Endometrium (tissue), 2 donors: Measurements from ENCODE around the gene C2orf81.
"Not testable (repeated sequence)": the region's sequence is repeated elsewhere in the genome, so short reads cannot be mapped to it uniquely, and the experiment has no call there.

Source experiments
- FAIRE-seq: peaks from 2 replicates; lab custom pipeline; 2012; peaks lifted over from hg19 to GRCh38; lab: Jason Lieb, UNC
- donor health status: control.
- donor health status: control.

The C2orf81 gene

DNA sequence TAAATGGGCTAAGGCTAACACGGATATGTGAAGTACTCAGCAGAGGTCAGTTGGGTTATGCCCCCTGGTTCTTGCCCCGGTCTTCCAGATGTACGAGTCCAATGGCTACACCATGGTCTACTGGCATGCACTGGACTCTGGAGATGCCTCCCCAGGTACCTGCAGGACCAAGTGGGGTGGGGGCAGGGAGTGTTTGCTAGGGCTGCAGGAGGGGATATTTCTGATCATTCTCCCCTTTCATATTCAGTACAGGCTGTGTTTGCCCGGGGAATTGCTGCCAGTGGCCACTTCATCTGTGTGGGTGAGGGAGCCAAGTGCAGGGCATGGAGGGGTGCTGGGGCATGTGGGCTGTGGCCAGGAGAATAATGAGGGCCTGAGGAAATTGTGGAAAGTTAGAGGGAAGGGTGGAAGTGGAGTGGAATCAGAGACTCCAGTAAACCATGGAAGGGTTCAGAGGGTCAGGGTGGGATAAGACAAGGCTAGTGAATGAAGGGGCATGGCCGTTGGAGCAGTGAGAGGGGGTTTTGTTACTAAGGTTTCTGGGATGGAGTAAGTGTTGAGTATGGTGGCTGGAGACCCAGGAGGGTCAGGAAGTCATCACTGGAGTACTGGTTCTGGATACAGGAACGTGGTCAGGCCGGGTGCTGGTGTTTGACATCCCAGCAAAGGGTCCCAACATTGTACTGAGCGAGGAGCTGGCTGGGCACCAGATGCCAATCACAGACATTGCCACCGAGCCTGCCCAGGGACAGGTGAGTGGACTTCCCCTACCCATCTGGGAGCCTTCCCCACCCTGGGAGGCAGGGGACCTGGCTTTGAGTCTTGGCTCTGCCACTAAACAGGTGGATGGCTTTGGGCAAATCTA is 2.0 kb upstream of the C2orf81 start:
- FAIRE-seq, result no peak

DNA sequence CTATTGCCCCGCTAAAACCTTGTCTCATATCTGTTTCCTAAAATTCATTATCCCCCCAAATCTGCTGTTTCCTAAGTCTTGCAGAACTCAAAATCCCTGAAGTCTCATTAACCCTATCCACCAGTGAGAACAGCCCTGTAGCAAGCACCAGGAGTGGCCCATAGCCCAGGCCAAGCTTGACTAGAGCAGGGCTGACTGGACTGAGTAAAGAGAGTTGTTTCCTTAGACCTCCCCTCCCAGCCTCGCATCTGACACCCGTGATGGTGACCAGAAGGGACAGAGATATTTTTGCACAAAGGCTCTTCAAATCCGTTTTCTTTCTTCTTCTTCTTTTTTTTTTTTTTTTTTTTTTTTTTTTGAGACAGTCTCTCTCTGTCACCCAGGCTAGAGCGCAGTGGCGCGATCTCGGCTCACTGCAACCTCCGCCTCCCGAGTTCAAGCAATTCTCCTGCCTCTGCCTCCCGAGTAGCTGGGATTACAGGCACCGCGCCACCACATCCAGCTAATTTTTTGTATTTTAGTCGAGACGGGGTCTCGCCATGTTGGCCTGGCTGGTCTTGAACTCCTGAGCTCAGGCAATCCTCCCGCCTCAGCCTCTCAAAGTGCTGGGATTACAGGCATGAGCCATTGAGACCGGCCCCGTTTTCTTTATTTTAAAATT is 846 bp downstream of the C2orf81 start:
- FAIRE-seq, result not testable (repeated sequence)

DNA sequence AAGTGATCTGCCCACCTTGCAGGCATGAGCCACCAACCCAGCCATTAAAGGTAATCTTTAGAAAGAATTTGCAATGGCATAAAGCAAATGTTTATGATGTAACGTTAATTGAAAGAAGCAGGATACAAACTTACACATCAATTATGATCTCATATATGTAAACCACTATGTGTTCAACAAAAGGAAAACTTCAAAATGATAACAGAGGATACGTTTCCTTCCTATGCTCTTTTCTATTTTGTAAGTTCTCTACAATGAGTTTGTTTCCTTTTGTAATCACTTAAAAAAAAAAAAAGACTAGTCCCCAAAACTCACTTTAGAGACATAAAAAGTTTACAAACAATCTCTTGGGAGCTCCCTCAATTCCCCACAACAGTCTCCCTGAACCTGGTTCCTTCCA is 1.4 kb downstream of the C2orf81 start:
- FAIRE-seq, result no peak

DNA sequence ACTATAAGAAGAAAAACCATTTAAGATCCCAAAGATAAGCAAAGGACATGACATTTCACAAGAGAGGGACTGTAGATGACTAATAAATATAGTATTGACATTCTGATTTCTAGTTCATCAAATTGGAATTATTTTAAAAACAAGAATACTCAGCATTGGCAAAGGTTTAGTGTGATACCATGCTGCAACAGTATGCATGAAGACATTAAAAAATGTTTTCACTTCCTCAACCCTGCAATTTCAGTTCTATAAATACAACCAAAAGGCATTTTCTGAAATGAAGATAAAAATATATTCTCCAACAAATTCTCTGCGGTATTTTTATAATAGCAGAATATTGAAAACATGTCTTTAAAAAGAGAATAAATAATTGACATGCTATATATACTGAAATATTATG is 2.1 kb downstream of the C2orf81 start:
- no peak for FAIRE-seq

GRCh38 chr2:74418312-74418711 is 3.1 kb downstream of the C2orf81 start:
- no peak for FAIRE-seq

DNA sequence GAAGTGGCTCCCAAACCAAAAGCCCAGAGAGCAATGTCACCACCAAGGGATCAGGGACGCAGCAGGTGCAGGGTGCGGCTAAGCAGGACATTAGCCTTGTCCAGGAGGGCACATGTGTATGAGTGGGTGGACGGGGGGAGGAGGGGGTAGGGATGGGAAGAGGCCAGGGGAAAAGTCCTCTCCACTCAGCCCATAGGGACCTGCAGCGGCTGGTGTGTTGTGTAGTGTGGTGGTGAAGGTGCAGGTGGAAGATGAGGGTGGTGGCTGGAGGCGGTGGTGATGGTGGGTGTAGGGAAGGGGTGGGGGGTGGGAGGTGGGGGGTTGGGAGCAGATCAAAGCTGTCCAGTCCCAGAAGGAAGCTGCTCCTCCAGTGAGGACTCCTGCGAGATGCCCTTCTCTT is 3.7 kb downstream of the C2orf81 start:
- no peak for FAIRE-seq

DNA sequence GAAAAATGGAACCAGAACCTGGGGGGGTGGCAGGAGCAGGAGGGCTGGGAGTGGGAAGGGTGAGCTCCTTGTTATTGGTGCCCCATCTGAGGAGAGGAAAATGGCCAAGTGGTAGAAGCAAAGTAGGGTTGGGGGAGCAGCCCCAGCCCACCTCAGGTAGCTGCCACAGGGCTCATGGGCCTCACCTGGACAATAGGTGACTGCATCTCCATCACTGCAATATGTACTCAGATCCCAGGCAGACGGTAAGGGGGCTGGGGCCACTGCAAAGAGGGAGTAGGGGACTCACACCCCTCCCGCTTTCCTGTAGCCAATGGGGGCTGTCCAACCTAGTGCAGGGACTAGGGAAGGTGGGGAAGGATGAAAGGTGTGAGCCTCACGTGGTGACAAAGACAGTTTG is 4.2 kb downstream of the C2orf81 start:
- FAIRE-seq, result no peak

- FAIRE-seq, result no peak
Measured at GRCh38 chr2:74416778-74417177, 4.6 kb downstream of the C2orf81 start.

GRCh38 chr2:74415762-74416395 is 5.5 kb downstream of the C2orf81 start:
- no peak for FAIRE-seq

DNA sequence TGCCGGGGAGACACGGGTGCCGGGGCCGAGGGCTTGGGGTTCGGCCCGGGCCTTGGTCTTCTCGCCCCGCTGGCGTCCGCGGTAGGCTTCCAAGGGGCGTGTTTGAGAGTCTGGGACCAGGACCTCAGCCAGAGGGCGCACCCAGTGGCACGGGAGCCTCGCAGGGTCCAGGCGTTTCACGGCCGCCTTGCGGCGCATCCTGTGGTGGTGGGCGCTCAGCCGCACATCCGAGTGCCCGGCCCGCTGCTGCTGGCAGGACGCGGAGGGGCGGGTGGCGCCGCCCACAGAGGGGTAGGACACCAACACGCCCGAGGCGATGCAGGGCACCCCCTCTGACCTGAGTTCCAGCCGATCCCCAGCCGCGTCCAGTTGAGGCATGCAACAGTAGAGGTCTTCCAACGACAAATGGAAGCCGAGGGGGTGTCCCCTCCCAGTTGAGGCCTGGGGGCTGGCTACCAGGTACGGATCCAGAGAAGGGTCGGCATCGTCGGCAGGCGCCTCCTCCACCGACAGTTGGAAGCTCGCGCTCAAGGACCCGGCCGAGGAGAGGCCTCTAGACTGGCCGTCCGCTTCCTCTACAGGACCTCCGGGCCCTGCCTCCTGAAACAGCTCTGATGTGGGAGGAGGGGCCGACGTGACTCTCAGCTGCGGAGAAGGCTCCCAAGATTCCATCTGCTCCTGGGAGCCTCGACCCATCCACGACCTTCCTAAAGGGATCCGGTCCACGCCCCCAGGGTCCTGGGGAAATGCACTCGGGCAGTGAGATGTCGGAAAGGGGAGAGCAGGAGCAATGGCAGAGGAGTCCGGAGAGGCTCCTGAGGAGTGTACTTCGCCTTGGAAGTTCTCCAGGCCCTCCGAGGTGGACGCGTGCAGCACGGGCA is 6.3 kb downstream of the C2orf81 start:
- FAIRE-seq, result no peak

DNA sequence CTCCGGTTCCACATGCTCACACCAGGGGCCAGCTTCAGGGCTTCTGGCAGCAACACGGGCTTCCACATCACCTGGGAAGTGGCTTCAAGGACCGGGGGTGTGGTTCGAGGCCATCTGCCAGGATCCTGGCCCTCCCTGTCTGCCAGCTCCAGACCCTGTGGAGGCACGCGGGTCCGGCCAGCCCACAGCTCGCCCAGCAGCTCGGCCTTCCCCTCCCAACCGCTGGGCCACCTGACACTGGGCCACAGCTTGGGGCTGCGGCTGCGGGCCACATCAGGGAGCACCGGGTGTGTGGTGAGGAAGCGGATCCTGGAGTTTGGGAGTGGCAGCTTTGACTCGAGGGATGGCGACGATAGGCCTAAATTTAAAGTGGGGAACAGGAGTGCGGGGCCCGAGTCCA is 7.0 kb downstream of the C2orf81 start:
- FAIRE-seq, result no peak

DNA sequence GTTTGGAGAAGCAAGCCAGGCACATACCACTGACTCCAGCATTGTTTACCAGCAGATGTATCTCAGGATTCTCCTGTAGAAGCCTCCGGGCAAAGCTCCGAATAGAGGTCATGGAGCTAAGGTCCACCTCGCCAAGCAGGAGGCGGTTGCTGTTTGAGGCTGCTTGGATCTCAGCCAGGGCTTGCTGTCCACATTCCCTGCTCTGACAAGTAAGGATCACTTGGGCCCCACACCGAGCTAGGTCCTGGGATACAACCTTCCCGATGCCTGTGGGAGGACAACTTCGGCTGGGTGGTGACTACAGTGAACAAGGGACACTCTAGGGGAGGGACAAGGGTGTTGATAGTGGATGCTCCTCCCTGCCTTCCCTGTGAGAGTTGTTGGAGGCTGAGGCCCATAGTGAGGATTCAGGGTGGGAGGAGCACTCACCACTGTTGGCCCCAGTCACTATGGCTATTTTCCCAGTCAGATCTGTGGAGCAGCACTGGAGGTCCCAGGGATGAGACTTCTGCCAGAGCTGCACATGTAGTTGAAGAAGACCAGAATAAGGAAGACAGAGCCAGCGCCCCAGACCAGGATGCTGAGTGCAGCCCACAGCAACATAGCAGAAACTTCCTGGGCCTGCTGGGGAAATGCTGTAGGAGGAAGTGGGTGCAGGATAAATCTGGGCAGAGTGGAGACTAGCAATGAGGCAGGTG is 8.3 kb downstream of the C2orf81 start:
- FAIRE-seq, result no peak

GRCh38 chr2:74407682-74408081 is 13.7 kb downstream of the C2orf81 start:
- FAIRE-seq, result no peak

DNA sequence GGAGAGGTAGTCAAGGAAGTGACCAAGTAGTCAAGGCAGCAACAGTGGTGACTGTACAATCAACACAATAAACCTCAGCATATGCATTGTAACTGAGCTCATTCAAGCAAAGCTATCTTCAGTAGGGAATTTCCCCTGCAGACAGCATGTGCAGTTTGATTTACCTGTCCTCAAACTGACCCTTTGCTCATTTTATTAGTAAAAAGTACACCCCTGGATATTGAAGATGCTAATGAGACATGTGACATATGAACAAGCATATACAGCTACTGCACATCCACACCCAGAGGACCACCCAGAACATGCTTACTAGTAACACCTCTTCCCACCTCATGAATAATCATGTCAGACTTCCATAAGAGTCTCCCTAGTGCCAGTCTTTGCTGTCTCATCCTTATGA is 15.4 kb downstream of the C2orf81 start:
- no peak for FAIRE-seq

DNA sequence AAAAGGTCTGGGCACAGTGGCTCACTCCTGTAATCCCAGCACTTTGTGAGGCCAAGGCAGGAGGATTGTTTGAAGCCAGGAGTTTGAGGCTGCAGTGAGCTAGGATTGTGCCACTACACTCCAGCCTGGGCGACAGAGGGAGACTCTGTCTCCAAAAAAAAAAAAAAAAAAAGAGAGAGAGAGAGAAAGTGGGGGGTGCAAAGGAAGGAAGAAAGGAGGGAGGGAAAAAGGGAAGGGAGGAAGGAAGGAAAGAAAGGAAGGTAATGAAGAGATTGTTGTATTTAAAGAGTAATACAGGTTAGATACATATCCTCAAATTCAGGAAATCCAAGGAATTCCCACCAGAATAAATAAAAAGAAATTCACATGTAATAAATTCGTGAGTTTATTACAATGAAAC is 19.5 kb downstream of the C2orf81 start:
- FAIRE-seq, result no peak

- FAIRE-seq, result no peak
Measured at GRCh38 chr2:74399785-74400184, 21.6 kb downstream of the C2orf81 start.

- no peak for FAIRE-seq
Measured at GRCh38 chr2:74396149-74396548, 25.3 kb downstream of the C2orf81 start.

DNA sequence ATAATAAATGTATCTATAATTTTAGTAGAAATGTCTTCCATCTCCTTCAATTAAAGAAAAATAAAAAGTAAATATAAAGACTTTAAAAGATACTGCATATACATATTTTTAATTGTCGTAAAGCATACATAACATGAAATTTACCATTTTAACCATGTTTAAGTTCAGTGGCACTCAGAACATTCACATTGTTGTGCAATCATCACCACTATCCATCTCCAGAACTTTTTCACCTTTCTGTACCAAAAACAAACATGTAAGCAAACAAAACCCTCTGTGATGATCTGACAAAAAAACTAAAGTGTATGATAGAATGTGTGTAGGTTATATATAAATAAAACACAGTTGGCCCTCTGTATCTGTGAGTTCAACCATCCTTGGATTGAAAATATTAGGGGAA is 27.9 kb downstream of the C2orf81 start:
- no peak for FAIRE-seq

GRCh38 chr2:74392449-74392743 is 29.0 kb downstream of the C2orf81 start:
- FAIRE-seq, result no peak

DNA sequence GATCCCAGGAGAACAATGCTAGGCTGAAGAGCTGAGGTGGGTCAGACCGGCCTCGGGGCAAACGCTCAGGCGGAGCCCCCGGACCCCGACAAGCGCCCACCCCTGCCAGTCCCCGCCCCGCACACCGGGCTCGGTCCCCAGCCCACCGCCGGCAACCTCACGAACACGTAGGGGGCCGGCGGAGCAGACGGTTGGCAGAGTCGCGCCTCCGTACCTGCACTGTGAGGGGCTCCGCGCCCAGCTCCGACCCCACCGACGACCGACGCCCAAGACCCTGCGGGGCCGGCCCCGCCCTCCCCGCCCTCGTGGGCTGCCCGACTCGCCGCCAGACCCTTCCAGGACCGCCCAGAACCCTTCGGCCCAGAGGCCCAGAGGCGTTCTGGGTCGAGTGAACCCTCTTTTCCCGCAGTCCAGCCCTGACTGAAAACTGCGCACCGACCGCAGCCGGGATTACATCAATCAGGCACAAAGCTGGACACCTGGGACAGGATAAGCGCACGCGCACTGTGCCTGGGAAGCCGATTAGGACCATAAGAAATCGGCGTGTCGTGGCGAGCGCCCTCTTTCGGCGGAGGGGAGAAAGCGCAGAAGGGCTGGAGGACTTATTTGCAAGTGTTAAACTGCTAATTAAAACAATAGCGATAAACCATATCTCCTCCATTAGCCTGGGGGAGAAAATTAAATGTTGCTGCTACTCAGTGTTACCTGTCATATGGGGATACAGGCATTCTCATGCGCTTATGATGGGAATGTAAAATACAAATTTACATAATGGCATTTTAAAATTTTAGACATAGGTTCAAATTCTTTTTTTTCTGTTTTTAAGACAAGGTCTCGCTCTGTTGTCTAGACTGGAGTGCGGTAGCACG is 29.6 kb downstream of the C2orf81 start:
- FAIRE-seq, result no peak

- no peak for FAIRE-seq
Measured at GRCh38 chr2:74391209-74391579, 30.2 kb downstream of the C2orf81 start.
